Measurements from ENCODE around the gene GARIN3.

The GARIN3 gene

GRCh38 chr5:157148734-157149615, 17.1 kb downstream of the GARIN3 start:
- peak; percentile 68 for DNase-seq (ENCODE audit: low read depth, low spot score)
- H3K4me3 ChIP-seq (ENCODE audit: low read depth, low read length): no peak overlapping the region
- in situ Hi-C loops (cut with HindIII; ENCODE audit: low sequenced_read_pairs): no loop called here
- TF ChIP-seq CTCF (IDR thresholded peaks at IDR 0.05; ENCODE audit: low read depth, low read length): peak; percentile 93

GRCh38 chr5:157143127-157143971, 22.7 kb downstream of the GARIN3 start:
- TF ChIP-seq CTCF (IDR thresholded peaks at IDR 0.05; ENCODE audit: low read depth, low read length): no peak
- peak overlapping the region; percentile 96 for H3K4me3 ChIP-seq (ENCODE audit: low read depth, low read length)
- peak; percentile 38 for DNase-seq (ENCODE audit: low read depth, low spot score)
- in situ Hi-C loops (cut with HindIII; ENCODE audit: low sequenced_read_pairs): no loop called here

- TF ChIP-seq CTCF (IDR thresholded peaks at IDR 0.05; ENCODE audit: low read depth, low read length): no peak
- H3K4me3 ChIP-seq (ENCODE audit: low read depth, low read length): peak within 1 kb of the TSS; percentile 96
- DNase-seq (ENCODE audit: low read depth, low spot score): peak; percentile 99
- in situ Hi-C loops (cut with HindIII; ENCODE audit: low sequenced_read_pairs): no loop called here
Measured at GRCh38 chr5:157142317-157143126, 23.5 kb downstream of the GARIN3 start, which contains the start of gene MED7. Gene MED7 (minus strand): TSS chr5:157142865. CDS start chr5:157139431, 3,434 bp downstream.

GRCh38 chr5:157137691-157138090, 28.4 kb downstream of the GARIN3 start:
- H3K4me3 ChIP-seq (ENCODE audit: low read depth, low read length): no peak overlapping the region
- in situ Hi-C loops (cut with HindIII; ENCODE audit: low sequenced_read_pairs): no loop called here
- no peak for DNase-seq (ENCODE audit: low read depth, low spot score)
- no peak for TF ChIP-seq CTCF (IDR thresholded peaks at IDR 0.05; ENCODE audit: low read depth, low read length)

- TF ChIP-seq CTCF (IDR thresholded peaks at IDR 0.05; ENCODE audit: low read depth, low read length): no peak
- in situ Hi-C loops (cut with HindIII; ENCODE audit: low sequenced_read_pairs): no loop called here
- no peak overlapping the region for H3K4me3 ChIP-seq (ENCODE audit: low read depth, low read length)
- no peak for DNase-seq (ENCODE audit: low read depth, low spot score)
Measured at GRCh38 chr5:157132281-157132612, 33.8 kb downstream of the GARIN3 start.

- H3K4me3 ChIP-seq (ENCODE audit: low read depth, low read length): no peak overlapping the region
- no peak for DNase-seq (ENCODE audit: low read depth, low spot score)
- in situ Hi-C loops (cut with HindIII; ENCODE audit: low sequenced_read_pairs): no loop called here
- TF ChIP-seq CTCF (IDR thresholded peaks at IDR 0.05; ENCODE audit: low read depth, low read length): no peak
Measured at GRCh38 chr5:157130925-157131324, 35.1 kb downstream of the GARIN3 start.

Measured in astrocyte of the spinal cord (primary cell).